ENCODE results near the gene MED19. TPM values are rescaled to one million over a fixed set of nuclear protein-coding genes. Genes with fewer than 3 reads are reported as not detected.
"Not testable (repeated sequence)": the region's sequence is repeated elsewhere in the genome, so short reads cannot be mapped to it uniquely, and the experiment has no call there.

MED19 gene
- total and polyA plus RNA-seq, 2 donors (not counting 1 experiment from before 2014, with no cell fraction given) = 9.3 to 15.0 TPM

DNA sequence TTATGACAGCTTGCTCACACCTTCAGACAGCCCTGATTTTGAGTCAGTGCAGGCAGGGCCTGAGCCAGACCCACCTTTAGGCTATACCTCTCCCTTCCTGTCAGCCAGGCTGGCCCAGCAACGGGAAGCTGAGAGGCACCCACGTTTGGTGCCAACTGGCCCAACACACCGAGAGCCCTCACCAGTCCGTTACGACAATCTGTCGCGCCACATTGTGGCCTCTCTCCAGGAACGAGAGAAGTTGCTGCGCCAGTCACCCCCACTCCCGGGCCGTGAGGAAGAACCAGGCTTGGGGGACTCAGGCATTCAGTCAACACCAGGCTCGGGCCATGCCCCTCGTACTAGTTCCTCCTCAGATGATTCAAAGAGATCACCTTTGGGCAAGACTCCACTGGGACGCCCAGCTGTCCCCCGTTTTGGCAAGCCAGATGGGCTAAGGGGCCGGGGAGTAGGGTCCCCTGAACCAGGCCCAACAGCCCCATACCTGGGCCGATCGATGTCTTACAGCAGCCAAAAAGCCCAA lies 13.1 kb downstream of the MED19 start:
- peaks cover 14 to 66% of the 10 kb centered on the region in 2 experiments for H3K36me3 ChIP-seq (replicated peaks in 1 of 2; ENCODE audit: control extremely low read depth in 1 of 2, control insufficient read depth in 1 of 2, extremely low read depth in 1 of 2, insufficient read depth in 2 of 2, low read length in 1 of 2)
- ChIA-PET POLR2A (no interaction called here), CTCF (interaction anchor here (0.9 to 1.9 kb wide), 2 partner anchors 101 to 102 kb away, joined by 4 to 7 read pairs; no protein-coding TSS in a partner anchor)
- peaks cover 6% of the 10 kb centered on the region for H4K20me1 ChIP-seq (ENCODE audit: control insufficient read depth, insufficient read depth, low read length, poor library complexity, severe bottlenecking)
- H3K4me2 ChIP-seq (replicated peaks; ENCODE audit: low read depth, low read length, poor library complexity, severe bottlenecking) = no peak overlapping the region
- Mint-ChIP-seq H3K4me3 (no peak overlapping the region), H3K27ac (no peak overlapping the region), H3K4me1 (no peaks in the 10 kb centered on the region), H3K9me3 (ENCODE audit: insufficient read depth) (no peaks in the 10 kb centered on the region), H3K27me3 (no peaks in the 10 kb centered on the region)
- DNase-seq (no peak), ATAC-seq (ENCODE audit: low read depth) (no peak)
- H3K79me2 ChIP-seq (ENCODE audit: control insufficient read depth, insufficient read depth, low read length) = no peaks in the 10 kb centered on the region
- TF ChIP-seq, protein P1, sequence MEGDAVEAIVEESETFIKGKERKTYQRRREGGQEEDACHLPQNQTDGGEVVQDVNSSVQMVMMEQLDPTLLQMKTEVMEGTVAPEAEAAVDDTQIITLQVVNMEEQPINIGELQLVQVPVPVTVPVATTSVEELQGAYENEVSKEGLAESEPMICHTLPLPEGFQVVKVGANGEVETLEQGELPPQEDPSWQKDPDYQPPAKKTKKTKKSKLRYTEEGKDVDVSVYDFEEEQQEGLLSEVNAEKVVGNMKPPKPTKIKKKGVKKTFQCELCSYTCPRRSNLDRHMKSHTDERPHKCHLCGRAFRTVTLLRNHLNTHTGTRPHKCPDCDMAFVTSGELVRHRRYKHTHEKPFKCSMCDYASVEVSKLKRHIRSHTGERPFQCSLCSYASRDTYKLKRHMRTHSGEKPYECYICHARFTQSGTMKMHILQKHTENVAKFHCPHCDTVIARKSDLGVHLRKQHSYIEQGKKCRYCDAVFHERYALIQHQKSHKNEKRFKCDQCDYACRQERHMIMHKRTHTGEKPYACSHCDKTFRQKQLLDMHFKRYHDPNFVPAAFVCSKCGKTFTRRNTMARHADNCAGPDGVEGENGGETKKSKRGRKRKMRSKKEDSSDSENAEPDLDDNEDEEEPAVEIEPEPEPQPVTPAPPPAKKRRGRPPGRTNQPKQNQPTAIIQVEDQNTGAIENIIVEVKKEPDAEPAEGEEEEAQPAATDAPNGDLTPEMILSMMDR (IDR thresholded peaks at IDR 0.05) = no peak
- TF ChIP-seq EZH2 (IDR thresholded peaks at IDR 0.05; ENCODE audit: borderline replicate concordance, insufficient read depth, low read depth, low read length, poor library complexity, severe bottlenecking) = no peak
- H2AFZ ChIP-seq (ENCODE audit: insufficient read depth, low read depth, low read length, poor library complexity, severe bottlenecking) = no peak overlapping the region
- intact Hi-C loops (cut with micrococcal nuclease) = no loop called here
- H3K9me3 ChIP-seq (ENCODE audit: control extremely low read depth in 1 of 3, control insufficient read depth in 2 of 3, insufficient read depth in 1 of 3, low read length in 2 of 3) = no peaks in the 10 kb centered on the region
- H3K9ac ChIP-seq (ENCODE audit: low read length) = no peak overlapping the region
- H3K27ac ChIP-seq (ENCODE audit: low read length in 2 of 2) = no peak overlapping the region
- WGBS (ENCODE audit: insufficient coverage) = 94% methylated on average over 18 of the region's 18 CpGs
- H3K4me1 ChIP-seq (ENCODE audit: control insufficient read depth in 2 of 2, insufficient read depth in 2 of 2, low read length in 2 of 2) = no peaks in the 10 kb centered on the region
- no peak overlapping the region for H3K4me3 ChIP-seq (ENCODE audit: control extremely low read depth in 1 of 5, extremely low read depth in 1 of 5, insufficient read depth in 1 of 5, low read depth in 2 of 5, low read length in 4 of 5)
- no peaks in the 10 kb centered on the region for H3K27me3 ChIP-seq (replicated peaks in 1 of 4; ENCODE audit: control extremely low read depth in 1 of 4, control insufficient read depth in 3 of 4, insufficient read depth in 4 of 4, low read length in 3 of 4)

DNA sequence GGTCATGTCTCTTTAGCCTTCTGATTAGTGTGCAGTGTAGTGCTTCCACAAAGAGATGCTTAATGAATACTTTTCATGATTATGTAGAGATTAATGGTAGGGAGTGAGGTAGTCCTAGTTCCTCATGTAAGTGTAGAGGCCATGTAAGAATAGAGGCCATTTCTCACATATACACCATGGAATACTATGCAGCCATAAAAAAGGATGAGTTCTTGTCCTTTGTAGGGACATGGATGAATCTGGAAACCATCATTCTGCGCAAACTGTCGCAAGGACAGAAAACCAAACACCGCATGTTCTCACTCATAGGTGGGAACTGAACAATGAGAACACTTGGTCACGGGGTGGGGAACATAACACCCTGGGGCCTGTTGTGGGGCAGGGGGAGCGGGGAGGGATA lies 21.5 kb downstream of the MED19 start:
- H3K27ac ChIP-seq (ENCODE audit: low read length in 2 of 2); H3K27me3 ChIP-seq (replicated peaks in 1 of 4; ENCODE audit: control extremely low read depth in 1 of 4, control insufficient read depth in 3 of 4, insufficient read depth in 4 of 4, low read length in 3 of 4); CTCF ChIA-PET; H3K4me3 Mint-ChIP-seq; H3K4me3 ChIP-seq (ENCODE audit: control extremely low read depth in 1 of 5, extremely low read depth in 1 of 5, insufficient read depth in 1 of 5, low read depth in 2 of 5, low read length in 4 of 5); intact Hi-C loops (cut with micrococcal nuclease); H2AFZ ChIP-seq (ENCODE audit: insufficient read depth, low read depth, low read length, poor library complexity, severe bottlenecking); H3K9me3 Mint-ChIP-seq (ENCODE audit: insufficient read depth); DNase-seq; POLR2A ChIA-PET; H3K27ac Mint-ChIP-seq; H3K27me3 Mint-ChIP-seq; ATAC-seq (ENCODE audit: low read depth); H3K4me1 ChIP-seq (ENCODE audit: control insufficient read depth in 2 of 2, insufficient read depth in 2 of 2, low read length in 2 of 2); H3K4me1 Mint-ChIP-seq; H3K9ac ChIP-seq (ENCODE audit: low read length); H3K9me3 ChIP-seq (ENCODE audit: control extremely low read depth in 1 of 3, control insufficient read depth in 2 of 3, insufficient read depth in 1 of 3, low read length in 2 of 3); H3K4me2 ChIP-seq (replicated peaks; ENCODE audit: low read depth, low read length, poor library complexity, severe bottlenecking): not testable (repeated sequence)
- WGBS (ENCODE audit: insufficient coverage) = 100% methylated on average over 1 of the region's 5 CpGs
- peaks cover 17% of the 10 kb centered on the region for H3K79me2 ChIP-seq (ENCODE audit: control insufficient read depth, insufficient read depth, low read length)
- peaks cover 19% of the 10 kb centered on the region for H4K20me1 ChIP-seq (ENCODE audit: control insufficient read depth, insufficient read depth, low read length, poor library complexity, severe bottlenecking)
- peaks cover 18 to 83% of the 10 kb centered on the region in 2 experiments for H3K36me3 ChIP-seq (replicated peaks in 1 of 2; ENCODE audit: control extremely low read depth in 1 of 2, control insufficient read depth in 1 of 2, extremely low read depth in 1 of 2, insufficient read depth in 2 of 2, low read length in 1 of 2)

All from B cell (primary cell).